GM21737 (cell line): Measurements from ENCODE around the gene APBB3.

Source experiments
- ATAC-seq: cut with Tn5 transposase; IDR thresholded peaks from one replicate; pipeline ENCODE4 v1.9.1; 2021; ENCODE audit warnings: mild to moderate bottlenecking, moderate library complexity; ENCODE audit not compliant: unreplicated experiment

Gene APBB3

GRCh38 chr5:140576776-140577201, 12.4 kb upstream of the APBB3 start:
- ATAC-seq: no peak

- ATAC-seq: no peak
Measured at GRCh38 chr5:140575309-140575708, 10.9 kb upstream of the APBB3 start.

- no peak for ATAC-seq
Measured at GRCh38 chr5:140574165-140574564, 9.8 kb upstream of the APBB3 start.

GRCh38 chr5:140573683-140574082, 9.3 kb upstream of the APBB3 start:
- no peak for ATAC-seq

- no peak for ATAC-seq
Measured at GRCh38 chr5:140571105-140571504, 6.7 kb upstream of the APBB3 start.

GRCh38 chr5:140570488-140570887, 6.1 kb upstream of the APBB3 start:
- ATAC-seq: no peak

GRCh38 chr5:140570058-140570457, 5.7 kb upstream of the APBB3 start:
- no peak for ATAC-seq

- ATAC-seq: no peak
Measured at GRCh38 chr5:140569197-140569596, 4.8 kb upstream of the APBB3 start.

- no peak for ATAC-seq
Measured at GRCh38 chr5:140568443-140569063, 4.2 kb upstream of the APBB3 start.

GRCh38 chr5:140567871-140568270, 3.5 kb upstream of the APBB3 start:
- no peak for ATAC-seq

GRCh38 chr5:140567136-140567818, 2.9 kb upstream of the APBB3 start:
- ATAC-seq: no peak

GRCh38 chr5:140566665-140567064, 2.3 kb upstream of the APBB3 start:
- no peak for ATAC-seq

- no peak for ATAC-seq
Measured at GRCh38 chr5:140565780-140566095, 1.3 kb upstream of the APBB3 start.

GRCh38 chr5:140565024-140565779, 804 bp upstream of the APBB3 start:
- no peak for ATAC-seq

- no peak for ATAC-seq
Measured at GRCh38 chr5:140563596-140563995, 802 bp downstream of the APBB3 start.

- no peak for ATAC-seq
Measured at GRCh38 chr5:140561753-140562523, 2.5 kb downstream of the APBB3 start.

- ATAC-seq: no peak
Measured at GRCh38 chr5:140560227-140560626, 4.2 kb downstream of the APBB3 start.

- no peak for ATAC-seq
Measured at GRCh38 chr5:140558542-140558941, 5.9 kb downstream of the APBB3 start.

GRCh38 chr5:140557965-140558364, 6.4 kb downstream of the APBB3 start:
- no peak for ATAC-seq

- peak; percentile 90 for ATAC-seq
Measured at GRCh38 chr5:140557136-140557805, 7.1 kb downstream of the APBB3 start, which contains the start of gene SRA1. Gene SRA1 (minus strand): TSS chr5:140557473. CDS start chr5:140557452, 21 bp downstream.

- ATAC-seq: no peak
Measured at GRCh38 chr5:140556438-140556837, 8.0 kb downstream of the APBB3 start.
